GM12864 (cell line): Measurements from ENCODE around the gene SSR4.

Source experiments
- DNase-seq: peaks from one replicate; pipeline ENCODE4 v3.0.0-alpha.2; 2011; ENCODE audit warnings: low read depth
- H3K4me3 ChIP-seq: 2 replicates; pipeline ENCODE4 v1.5.1; 2011; ENCODE audit warnings: mild to moderate bottlenecking, low read depth, low read length, control low read depth
- TF ChIP-seq, protein P1 (sequence below): IDR thresholded peaks from 2 replicates; pipeline ENCODE4 v1.5.1; 2011; ENCODE audit warnings: low read depth, mild to moderate bottlenecking, moderate library complexity, low read length, control low read depth, inconsistent platforms; ENCODE audit errors: missing control alignments

Gene SSR4

DNA sequence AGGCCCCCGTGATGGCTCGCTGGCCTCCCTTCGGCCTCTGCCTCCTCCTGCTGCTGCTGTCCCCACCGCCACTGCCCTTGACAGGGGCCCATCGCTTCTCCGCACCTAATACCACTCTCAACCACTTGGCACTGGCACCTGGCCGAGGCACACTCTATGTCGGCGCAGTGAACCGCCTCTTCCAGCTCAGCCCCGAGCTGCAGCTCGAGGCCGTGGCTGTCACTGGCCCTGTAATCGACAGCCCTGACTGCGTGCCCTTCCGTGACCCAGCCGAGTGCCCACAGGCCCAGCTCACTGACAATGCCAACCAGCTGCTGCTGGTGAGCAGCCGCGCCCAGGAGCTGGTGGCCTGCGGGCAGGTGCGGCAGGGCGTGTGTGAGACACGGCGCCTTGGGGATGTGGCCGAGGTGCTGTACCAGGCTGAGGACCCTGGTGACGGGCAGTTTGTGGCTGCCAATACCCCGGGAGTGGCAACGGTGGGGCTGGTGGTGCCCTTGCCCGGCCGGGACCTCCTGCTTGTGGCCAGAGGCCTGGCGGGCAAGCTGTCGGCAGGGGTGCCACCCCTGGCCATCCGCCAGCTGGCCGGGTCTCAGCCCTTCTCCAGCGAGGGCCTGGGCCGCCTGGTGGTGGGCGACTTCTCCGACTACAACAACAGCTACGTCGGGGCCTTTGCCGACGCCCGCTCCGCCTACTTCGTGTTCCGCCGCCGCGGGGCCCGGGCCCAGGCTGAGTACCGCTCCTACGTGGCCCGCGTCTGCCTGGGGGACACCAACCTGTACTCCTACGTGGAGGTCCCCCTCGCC lies 27.4 kb upstream of the SSR4 start:
- no peak overlapping the region for H3K4me3 ChIP-seq
- no peak for DNase-seq

DNA sequence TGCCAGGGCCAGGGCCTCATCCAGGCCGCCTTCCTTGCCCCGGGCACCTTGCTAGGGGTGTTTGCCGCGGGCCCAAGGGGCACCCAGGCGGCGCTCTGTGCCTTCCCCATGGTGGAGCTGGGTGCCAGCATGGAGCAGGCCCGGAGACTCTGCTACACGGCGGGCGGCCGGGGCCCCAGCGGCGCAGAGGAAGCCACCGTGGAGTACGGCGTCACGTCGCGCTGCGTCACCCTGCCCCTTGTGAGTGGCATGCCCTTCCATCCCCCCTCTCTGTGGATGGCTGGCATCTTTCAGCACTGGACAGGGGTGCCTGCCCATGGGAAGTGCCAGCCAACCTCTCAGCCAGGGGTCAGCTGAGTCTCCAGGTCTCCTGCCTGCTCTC lies 26.8 kb upstream of the SSR4 start:
- TF ChIP-seq, protein P1, sequence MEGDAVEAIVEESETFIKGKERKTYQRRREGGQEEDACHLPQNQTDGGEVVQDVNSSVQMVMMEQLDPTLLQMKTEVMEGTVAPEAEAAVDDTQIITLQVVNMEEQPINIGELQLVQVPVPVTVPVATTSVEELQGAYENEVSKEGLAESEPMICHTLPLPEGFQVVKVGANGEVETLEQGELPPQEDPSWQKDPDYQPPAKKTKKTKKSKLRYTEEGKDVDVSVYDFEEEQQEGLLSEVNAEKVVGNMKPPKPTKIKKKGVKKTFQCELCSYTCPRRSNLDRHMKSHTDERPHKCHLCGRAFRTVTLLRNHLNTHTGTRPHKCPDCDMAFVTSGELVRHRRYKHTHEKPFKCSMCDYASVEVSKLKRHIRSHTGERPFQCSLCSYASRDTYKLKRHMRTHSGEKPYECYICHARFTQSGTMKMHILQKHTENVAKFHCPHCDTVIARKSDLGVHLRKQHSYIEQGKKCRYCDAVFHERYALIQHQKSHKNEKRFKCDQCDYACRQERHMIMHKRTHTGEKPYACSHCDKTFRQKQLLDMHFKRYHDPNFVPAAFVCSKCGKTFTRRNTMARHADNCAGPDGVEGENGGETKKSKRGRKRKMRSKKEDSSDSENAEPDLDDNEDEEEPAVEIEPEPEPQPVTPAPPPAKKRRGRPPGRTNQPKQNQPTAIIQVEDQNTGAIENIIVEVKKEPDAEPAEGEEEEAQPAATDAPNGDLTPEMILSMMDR, result no peak
- no peak for DNase-seq
- no peak overlapping the region for H3K4me3 ChIP-seq

More for the DNA sequence above, 27.4 kb upstream of the SSR4 start:
- TF ChIP-seq, protein P1, result no peak

DNA sequence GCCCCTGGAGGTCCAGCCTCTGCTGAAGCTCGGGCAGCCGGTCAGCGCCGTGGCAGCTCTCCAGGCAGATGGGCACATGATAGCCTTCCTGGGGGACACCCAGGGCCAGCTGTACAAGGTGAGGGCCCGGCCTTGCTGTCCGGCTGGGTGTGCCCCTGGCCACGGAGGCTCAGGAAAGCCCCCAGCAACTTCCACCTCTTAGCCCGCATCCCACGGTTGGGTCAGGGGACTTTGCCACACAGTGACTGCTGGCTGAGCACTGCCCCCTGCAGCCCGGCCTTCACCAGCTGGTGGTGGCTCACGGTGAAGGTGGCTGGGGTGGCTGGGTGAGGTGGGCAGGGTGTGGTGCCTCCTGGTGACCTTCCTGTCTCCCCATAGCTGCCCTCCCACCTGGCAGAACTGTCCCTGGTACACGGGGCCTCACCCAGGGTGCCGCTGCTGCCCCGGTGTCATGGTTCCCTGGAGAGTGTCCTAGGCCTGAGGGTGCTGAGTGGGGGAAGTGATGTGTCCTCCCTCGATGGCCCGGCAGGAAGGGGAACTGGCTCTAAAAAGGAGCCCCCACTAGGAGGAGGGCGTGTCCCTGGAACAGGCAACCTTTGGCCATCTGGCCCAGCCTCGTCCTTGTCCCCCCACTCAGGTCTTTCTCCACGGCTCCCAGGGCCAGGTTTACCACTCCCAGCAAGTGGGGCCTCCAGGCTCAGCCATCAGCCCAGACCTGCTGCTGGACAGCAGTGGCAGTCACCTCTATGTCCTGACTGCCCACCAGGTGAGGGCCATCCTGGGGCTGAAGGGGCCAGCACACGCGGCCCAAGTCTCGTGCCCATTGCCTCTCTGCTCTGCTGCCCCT lies 25.9 kb upstream of the SSR4 start:
- TF ChIP-seq, protein P1, result no peak
- DNase-seq, result no peak
- H3K4me3 ChIP-seq, result no peak overlapping the region

DNA sequence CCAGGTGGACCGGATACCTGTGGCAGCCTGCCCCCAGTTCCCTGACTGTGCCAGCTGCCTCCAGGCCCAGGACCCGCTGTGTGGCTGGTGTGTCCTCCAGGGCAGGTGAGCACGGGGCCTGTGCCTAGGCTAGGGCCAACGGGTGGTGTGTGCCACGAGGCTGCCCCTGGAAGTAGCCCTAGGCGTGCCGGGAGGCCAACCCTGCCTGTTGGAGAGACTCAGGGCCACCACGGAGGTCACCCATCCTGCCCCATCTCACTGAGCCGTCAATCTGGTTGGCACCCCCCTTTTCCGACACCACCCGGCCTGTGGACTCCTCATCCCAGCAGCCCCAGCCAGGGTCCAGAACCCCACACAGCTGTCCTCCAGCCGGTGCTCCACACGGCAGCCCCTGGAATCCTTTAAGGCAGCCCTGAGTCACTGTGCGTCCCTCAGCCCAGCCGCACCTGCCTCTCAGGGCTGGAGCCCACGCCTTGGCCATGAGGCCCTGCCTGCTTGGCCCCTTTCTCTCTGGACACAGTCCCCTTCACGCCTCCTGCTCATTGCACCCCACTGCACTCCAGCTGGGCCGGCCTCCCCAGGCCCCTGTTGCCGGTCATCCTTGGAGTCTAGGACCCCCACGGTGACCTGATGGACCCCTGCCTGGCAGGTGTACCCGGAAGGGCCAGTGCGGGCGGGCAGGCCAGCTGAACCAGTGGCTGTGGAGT lies 25.2 kb upstream of the SSR4 start:
- DNase-seq, result no peak
- TF ChIP-seq, protein P1, result no peak
- H3K4me3 ChIP-seq, result no peak overlapping the region

DNA sequence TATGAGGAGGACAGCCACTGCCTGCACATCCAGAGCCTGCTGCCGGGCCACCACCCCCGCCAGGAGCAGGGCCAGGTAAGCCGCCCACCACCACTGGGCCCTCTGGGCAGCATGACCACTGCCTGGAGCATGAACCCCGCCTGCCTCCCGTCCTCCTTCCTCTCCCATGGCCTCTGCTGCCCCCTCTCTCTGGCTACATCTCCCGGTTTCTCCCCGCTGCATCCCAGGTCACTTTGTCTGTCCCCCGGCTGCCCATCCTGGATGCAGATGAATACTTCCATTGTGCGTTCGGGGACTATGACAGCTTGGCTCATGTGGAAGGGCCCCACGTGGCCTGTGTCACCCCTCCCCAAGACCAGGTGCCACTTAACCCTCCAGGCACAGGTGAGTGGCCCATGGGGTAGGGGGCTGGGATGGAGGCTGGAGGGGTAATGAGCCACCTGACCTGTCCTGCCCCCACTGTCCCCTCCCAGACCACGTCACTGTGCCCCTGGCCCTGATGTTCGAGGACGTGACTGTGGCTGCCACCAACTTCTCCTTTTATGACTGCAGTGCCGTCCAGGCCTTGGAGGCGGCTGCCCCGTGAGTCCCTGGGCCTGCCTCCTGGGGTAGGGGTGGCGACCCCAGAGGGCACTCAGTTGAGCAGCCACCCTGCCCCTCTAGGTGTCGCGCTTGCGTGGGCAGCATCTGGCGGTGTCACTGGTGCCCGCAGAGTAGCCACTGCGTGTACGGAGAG lies 24.4 kb upstream of the SSR4 start:
- TF ChIP-seq, protein P1, result no peak
- no peak for DNase-seq
- H3K4me3 ChIP-seq, result no peak overlapping the region

DNA sequence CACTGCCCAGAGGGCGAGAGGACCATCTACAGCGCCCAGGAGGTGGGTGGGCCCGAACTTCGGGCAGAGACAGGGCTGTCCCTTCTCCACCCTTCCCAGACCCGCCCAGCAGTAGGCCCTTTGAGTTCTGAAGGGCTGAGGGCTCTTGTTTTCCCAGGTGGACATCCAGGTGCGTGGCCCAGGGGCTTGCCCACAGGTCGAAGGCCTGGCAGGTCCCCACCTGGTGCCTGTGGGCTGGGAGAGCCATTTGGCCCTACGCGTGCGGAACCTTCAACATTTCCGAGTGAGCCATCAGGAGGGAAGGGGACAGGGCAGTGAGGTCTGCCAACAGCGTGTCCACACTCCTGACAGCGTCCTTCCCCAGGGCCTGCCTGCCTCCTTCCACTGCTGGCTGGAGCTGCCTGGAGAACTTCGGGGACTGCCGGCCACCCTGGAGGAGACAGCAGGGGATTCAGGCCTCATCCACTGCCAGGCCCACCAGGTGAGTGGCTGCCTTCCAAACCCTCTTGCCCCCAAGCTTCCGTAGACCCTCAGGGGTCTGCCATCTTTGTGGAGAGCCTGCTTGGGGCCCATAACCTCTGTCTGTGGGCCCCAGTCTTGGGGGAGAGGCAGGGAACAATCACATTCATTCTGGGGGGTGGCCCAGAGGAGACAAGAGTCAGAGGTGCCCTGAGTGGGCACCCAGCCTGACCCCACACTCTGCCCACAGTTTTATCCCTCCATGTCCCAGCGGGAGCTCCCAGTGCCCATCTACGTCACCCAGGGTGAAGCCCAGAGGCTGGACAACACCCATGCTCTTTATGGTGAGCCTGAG lies 23.7 kb upstream of the SSR4 start:
- TF ChIP-seq, protein P1, result no peak
- H3K4me3 ChIP-seq, result no peak overlapping the region
- DNase-seq, result no peak
